Measurements from ENCODE around the gene ASTN2.
"Not testable (repeated sequence)": the region's sequence is repeated elsewhere in the genome, so short reads cannot be mapped to it uniquely, and the experiment has no call there.

Gene ASTN2

GRCh38 chr9:116913536-116913935, 501.3 kb downstream of the ASTN2 start:
- DNase-seq (ENCODE audit: low spot score): no peak

DNA sequence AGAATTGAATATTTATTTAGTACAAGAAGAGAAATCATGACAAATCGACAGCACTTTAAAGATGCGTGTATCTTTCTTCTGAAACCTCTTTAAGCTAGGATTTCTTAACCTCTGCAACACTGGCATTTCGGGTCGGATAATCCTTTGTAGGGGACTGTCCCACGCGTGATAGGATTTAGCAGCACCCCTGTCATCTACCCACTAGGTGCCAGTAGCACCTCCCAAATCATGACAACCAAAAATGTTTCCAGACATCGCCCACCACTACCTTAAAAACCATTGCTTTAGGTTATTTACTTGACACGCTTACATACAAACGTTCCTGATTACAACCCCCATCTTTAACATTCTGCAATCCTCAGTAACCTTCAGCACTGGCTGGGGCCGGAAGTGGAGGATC, 504.7 kb downstream of the ASTN2 start:
- no peak for DNase-seq (ENCODE audit: low spot score)

DNA sequence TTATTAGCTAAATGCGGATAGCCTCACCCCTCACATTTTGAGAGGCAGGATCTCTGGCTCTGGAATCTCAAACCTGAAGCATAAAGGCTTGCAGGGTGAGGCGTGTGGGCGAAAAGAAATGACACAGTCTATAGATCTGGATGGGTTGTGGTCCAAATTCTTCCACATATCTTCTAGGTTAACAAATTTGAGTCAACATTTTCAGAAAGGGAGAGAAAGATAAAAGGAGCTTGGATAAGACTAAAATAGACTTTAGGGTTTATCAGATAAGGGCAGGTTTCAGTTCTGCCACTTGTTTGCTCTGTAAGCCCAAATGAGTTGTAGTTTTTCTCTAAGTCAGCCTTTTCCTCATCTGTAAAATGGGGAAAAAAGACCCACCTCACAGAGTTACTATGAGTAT, 506.9 kb downstream of the ASTN2 start:
- DNase-seq (ENCODE audit: low spot score): no peak

- DNase-seq (ENCODE audit: low spot score): no peak
Observed at GRCh38 chr9:116905171-116905588, 509.7 kb downstream of the ASTN2 start.

DNA sequence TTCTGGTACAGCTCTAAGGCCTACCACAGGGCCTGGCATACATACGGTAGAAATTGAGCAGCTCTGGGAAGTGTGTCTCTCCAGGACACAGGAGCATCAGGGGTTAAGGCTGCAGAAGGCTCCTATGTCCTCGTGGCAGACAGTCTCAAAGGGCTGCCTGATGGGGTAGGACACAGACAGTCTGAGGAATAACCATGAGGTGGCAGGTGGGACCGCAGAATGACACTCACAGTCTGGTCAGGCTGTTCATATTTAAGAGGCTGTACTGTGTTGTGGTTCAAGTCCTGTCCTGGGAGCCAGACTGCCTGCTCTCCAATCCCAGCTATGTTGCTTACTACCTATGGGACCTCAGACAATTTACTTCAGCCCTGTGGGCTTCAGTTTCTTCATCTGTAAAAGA, 510.7 kb downstream of the ASTN2 start:
- DNase-seq (ENCODE audit: low spot score): no peak

DNA sequence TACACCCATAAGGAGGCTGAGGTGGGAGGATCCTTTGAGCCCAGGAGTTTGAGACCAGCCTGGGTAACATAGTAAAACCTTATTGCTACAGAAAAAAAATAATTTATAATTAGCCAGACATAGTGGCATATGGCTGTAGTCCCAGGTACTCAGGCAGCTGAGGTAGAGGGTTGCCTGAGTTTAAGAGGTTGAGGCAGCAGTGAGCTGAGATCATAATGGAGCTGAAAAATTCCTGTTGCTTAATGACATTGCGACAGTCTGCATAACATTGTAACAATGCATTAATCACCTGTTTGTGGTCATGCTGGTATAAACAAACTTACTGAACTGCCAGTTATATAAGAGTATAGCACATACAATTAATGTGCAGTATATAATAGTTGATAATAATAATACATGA, 513.6 kb downstream of the ASTN2 start:
- no peak for DNase-seq (ENCODE audit: low spot score)

GRCh38 chr9:116900543-116900942, 514.3 kb downstream of the ASTN2 start:
- no peak for DNase-seq (ENCODE audit: low spot score)

DNA sequence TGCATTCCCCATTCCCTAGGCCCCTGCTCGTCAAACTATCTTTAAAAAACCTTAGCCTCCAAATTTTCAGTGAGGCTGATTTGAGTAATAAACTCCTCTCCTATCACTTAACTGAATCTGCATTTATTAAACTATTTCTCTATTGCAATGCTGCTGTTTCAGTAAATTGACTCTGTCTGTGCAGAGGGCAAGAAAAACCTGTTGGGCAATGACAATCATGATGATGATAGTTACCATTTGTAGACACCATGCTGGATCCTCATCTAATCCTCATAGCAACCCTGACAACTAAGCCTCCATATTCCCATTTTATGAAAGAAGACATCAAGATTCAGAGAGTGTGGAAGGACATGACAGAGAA, 514.9 kb downstream of the ASTN2 start:
- no peak for DNase-seq (ENCODE audit: low spot score)

- DNase-seq (ENCODE audit: low spot score): no peak
Observed at GRCh38 chr9:116899337-116900006, 515.4 kb downstream of the ASTN2 start.

GRCh38 chr9:116898131-116898530, 516.7 kb downstream of the ASTN2 start:
- DNase-seq (ENCODE audit: low spot score): not testable (repeated sequence)

DNA sequence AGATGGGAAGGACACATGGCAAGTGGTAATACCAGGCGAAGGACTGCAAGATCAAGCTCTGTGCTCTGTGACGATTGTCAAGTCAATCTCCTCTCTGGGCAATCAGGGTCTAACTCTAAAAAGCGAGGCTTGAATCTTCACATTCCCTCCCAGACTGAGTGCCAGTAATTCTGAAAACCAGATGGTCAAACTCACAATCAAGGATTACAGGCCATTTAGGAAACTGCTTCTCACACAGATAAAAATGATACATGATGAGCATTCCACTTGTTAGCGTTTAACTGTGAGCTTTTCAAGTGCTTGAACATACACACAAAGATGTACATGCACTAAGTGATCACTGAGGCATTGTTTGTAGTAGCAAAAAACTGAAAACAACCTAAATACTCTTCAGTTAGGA, 517.7 kb downstream of the ASTN2 start:
- no peak for DNase-seq (ENCODE audit: low spot score)

- no peak for DNase-seq (ENCODE audit: low spot score)
Observed at GRCh38 chr9:116895961-116896360, 518.9 kb downstream of the ASTN2 start.

GRCh38 chr9:116891424-116891823, 523.4 kb downstream of the ASTN2 start:
- no peak for DNase-seq (ENCODE audit: low spot score)

GRCh38 chr9:116888476-116888875, 526.4 kb downstream of the ASTN2 start:
- DNase-seq (ENCODE audit: low spot score): not testable (repeated sequence)

DNA sequence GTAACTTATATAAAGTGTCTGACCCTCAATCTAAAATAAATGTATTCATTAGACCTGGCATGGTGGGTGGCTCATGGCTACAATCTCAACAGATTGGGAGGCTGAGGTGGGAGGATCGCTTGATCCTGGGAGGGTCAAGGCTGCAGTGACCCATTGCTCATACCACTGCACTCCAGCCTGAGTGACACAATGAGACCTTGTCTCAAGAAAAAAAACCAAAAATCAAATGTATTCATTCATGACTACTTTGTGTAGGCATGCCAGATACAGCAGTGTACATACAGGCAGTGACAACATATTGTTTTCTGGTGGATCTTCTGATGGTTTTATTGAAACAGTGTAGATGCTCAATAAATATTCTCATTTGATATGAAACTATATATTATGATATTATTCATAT, 526.8 kb downstream of the ASTN2 start:
- no peak for DNase-seq (ENCODE audit: low spot score)

DNA sequence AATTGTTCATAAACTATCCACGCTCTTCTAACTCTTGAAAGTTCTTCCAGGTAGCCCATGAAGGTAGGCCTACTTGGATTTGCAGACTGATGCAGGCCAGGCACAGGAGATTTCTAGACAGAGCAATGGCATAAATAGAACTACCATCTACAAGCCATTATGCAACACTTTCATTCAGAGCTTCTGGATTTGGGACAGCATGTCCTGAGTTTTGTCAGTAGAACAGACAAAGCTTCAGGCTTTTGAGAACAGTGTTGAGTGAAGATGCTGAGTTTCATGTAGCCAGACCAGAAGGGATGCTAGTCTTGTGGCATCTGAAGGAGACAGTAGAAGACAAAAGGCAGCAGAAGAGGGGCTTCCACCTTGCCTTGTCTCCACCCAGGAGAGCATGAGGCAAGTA, 531.2 kb downstream of the ASTN2 start:
- no peak for DNase-seq (ENCODE audit: low spot score)

GRCh38 chr9:116877072-116877471, 537.8 kb downstream of the ASTN2 start:
- DNase-seq (ENCODE audit: low spot score): no peak

- no peak for DNase-seq (ENCODE audit: low spot score)
Observed at GRCh38 chr9:116875576-116875975, 539.3 kb downstream of the ASTN2 start.

DNA sequence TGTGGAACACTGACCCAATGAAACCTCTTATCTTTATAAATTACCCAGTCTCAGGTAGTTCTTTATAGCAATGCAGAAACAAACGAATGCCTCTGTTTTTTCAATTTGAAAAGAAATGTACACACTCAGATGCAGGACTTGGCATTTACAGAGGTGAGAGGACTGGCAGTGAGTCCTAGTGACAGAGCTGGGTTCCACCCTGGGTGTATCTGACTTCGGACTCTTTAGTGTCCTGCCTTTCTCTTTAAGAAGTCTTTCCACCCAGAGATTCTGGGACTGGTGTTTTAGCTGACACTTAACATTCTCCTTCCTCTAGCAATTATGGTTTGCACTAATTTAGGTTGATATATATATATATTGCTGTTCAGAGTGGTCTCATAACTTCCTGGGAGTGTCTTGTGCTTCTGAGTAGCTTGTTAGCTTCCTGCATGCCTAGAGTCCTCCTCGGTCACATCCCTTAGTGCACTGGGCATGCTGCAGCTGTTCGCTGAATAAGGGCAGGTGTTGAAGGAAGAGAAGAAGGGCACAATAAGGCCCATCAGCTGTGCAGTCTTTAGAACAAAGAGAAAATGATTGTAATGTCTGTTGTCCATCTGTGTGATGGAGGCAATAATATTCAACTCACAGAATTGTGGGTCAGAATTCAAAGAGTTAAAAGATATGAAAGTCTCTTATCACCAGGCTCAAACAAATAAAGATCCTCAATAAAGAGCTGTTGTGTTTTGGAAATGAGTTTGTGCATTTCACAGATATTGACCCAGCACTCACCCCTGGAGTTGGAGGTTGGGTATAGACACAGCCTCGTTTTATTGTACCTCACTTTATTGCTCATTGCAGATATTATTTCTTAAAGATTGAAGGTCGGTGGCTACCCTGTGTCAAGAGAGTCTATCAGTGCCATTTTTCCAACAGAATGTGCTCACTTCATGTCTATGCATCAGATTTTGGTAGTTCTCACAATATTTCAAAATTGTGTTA, 540.6 kb downstream of the ASTN2 start:
- no peak for DNase-seq (ENCODE audit: low spot score)

DNA sequence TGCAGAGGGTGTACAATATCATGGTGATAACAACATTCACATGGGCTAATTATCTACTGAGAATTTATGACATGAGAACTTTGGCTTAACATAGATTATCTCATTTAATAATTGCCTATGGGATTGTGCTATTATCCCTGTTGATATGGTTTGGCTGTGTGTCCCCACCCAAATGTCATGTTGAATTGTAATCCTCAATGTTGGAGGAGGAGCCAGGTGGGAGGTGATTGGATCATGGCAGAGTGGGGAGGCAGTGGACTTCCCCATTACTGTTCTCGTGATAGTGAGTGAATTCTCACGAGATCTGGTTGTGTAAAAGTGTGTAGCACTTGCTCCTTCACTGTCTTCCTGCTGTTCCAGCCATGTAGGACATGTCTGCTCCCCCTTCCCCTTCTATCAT, 541.4 kb downstream of the ASTN2 start:
- no peak for DNase-seq (ENCODE audit: low spot score)

DNA sequence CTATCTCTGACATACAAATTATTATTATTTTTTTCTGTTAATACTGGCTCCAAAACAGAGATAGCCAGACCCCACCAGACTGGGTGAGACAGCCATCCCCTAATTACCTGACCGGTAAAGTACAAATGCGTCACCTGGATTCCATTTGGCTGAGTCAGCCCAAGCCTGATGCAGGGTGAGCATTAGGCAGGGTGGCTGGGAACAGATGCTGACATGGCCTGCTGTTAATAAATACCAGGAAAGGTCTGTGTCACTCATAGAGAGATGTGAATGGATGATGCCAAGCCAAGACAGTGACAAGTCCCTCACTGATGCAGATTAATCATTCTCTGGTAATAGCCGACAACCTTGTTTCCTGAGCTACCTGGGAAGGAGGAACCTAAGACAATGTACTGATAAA, 544.3 kb downstream of the ASTN2 start:
- DNase-seq (ENCODE audit: low spot score): no peak

- no peak for DNase-seq (ENCODE audit: low spot score)
Observed at GRCh38 chr9:116868201-116868600, 546.7 kb downstream of the ASTN2 start.

DNA sequence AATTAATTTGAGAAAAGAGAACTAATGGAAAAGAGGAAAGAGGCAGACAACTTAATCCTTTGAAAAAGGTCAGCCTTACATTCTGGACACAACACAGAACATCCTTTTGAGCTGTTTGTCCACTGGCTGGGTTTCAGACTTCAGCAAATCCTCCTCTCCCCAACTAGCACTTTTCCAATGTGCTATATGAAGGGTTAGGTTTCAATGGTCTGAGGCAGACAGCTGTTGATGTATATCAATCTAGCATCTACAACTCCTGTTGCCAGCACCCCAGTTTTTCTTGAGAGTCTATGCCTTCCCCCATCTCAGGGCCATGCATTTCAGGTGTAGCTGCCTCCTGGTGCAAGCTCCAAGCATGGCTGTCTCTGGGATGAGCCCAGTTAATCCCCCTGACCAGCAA, 553.5 kb downstream of the ASTN2 start:
- no peak for DNase-seq (ENCODE audit: low spot score)

Data from HuH-7 (cell line).